Mesenchymal stem cell (in vitro differentiated cells and primary cell): ENCODE data around the gene CMSS1.

ENCODE experiments used
- DNase-seq: peaks from one replicate; pipeline ENCODE4 v3.0.0-alpha.2; 2013
- H2AFZ ChIP-seq: one replicate; pipeline ENCODE4 v1.6.1; 2013; ENCODE audit warnings: low read depth, mild to moderate bottlenecking, control low read depth, inconsistent platforms, low read length, moderate library complexity
- H2AK5ac ChIP-seq: 2 replicates; pipeline ENCODE4 v1.6.1; 2013; ENCODE audit warnings: low read length, moderate library complexity, mild to moderate bottlenecking, inconsistent platforms; ENCODE audit not compliant: severe bottlenecking
- H2BK120ac ChIP-seq: one replicate; pipeline ENCODE4 v1.6.1; 2013; ENCODE audit warnings: low read depth, mild to moderate bottlenecking, inconsistent platforms, low read length, moderate library complexity
- H2BK12ac ChIP-seq, 2 experiments: one replicate each; pipeline ENCODE4 v1.6.1; 2013; ENCODE audit warnings: inconsistent platforms in 2 of 2, low read length in 2 of 2, mild to moderate bottlenecking in 2 of 2, moderate library complexity in 2 of 2, control low read depth in 1 of 2
- H2BK15ac ChIP-seq: one replicate; pipeline ENCODE4 v1.6.1; 2013; ENCODE audit warnings: mild to moderate bottlenecking, low read depth, inconsistent platforms; ENCODE audit not compliant: poor library complexity, severe bottlenecking
- H2BK5ac ChIP-seq: 2 replicates; pipeline ENCODE4 v1.6.1; 2013; ENCODE audit warnings: low read depth, mild to moderate bottlenecking, low read length, control low read depth, inconsistent platforms; ENCODE audit not compliant: poor library complexity, severe bottlenecking
- H3K14ac ChIP-seq, 2 experiments: one replicate each; pipeline ENCODE4 v1.6.1; 2013; ENCODE audit warnings: inconsistent platforms in 2 of 2, low read length in 2 of 2, control low read depth in 1 of 2, mild to moderate bottlenecking in 1 of 2, moderate library complexity in 1 of 2
- H3K18ac ChIP-seq, 2 experiments: one replicate each; pipeline ENCODE4 v1.6.1; 2013; ENCODE audit warnings: inconsistent platforms in 2 of 2, low read length in 2 of 2, control low read depth in 1 of 2, low read depth in 1 of 2, mild to moderate bottlenecking in 1 of 2
- H3K23ac ChIP-seq, 2 experiments: one replicate each; pipeline ENCODE4 v1.6.1; 2013; ENCODE audit warnings: inconsistent platforms in 2 of 2, low read length in 2 of 2, mild to moderate bottlenecking in 2 of 2, moderate library complexity in 2 of 2, control low read depth in 1 of 2
- H3K27ac ChIP-seq: 2 replicates; pipeline ENCODE4 v1.5.1; 2013; ENCODE audit warnings: mild to moderate bottlenecking, moderate library complexity, low read length, control low read depth, inconsistent platforms; ENCODE audit not compliant: poor library complexity, severe bottlenecking
- H3K27me3 ChIP-seq, 2 experiments: 2 replicates each; pipeline versions ENCODE4 v1.6.1 to v1.7.0; 2013; ENCODE audit warnings: low read length in 2 of 2, mild to moderate bottlenecking in 2 of 2, moderate library complexity in 2 of 2, control low read depth in 1 of 2, inconsistent platforms in 1 of 2; ENCODE audit not compliant: control insufficient read depth in 1 of 2, insufficient read depth in 1 of 2
- H3K36me3 ChIP-seq, 2 experiments: 2 replicates each; pipeline versions ENCODE4 v1.6.1 to v1.7.0; 2013; ENCODE audit warnings: low read length in 2 of 2, control low read depth in 1 of 2, inconsistent platforms in 1 of 2, low read depth in 1 of 2, mild to moderate bottlenecking in 1 of 2; ENCODE audit not compliant: insufficient read depth in 2 of 2, control insufficient read depth in 1 of 2
- H3K4ac ChIP-seq, 2 experiments: one replicate each; pipeline ENCODE4 v1.6.1; 2013; ENCODE audit warnings: inconsistent platforms in 2 of 2, low read length in 2 of 2, mild to moderate bottlenecking in 2 of 2, moderate library complexity in 2 of 2, control low read depth in 1 of 2, low read depth in 1 of 2
- H3K4me1 ChIP-seq: 2 replicates; pipeline ENCODE4 v1.6.1; 2013; ENCODE audit warnings: low read depth, low read length, control low read depth; ENCODE audit not compliant: control insufficient read depth, insufficient read depth
- H3K4me2 ChIP-seq: 2 replicates; pipeline ENCODE4 v1.6.1; 2013; ENCODE audit warnings: low read length, mild to moderate bottlenecking, inconsistent platforms; ENCODE audit not compliant: poor library complexity, severe bottlenecking
- H3K4me3 ChIP-seq, 2 experiments: 2 replicates each; pipeline versions ENCODE4 v1.5.1 to v1.7.0; 2013; ENCODE audit warnings: low read length in 2 of 2, mild to moderate bottlenecking in 2 of 2, control low read depth in 1 of 2, low read depth in 1 of 2; ENCODE audit not compliant: insufficient read depth in 1 of 2
- H3K79me1 ChIP-seq: replicated peaks from 2 replicates; pipeline ENCODE4 v1.6.1; 2013; ENCODE audit warnings: mild to moderate bottlenecking, control low read depth, low read length, inconsistent platforms; ENCODE audit not compliant: poor library complexity, severe bottlenecking
- H3K9ac ChIP-seq: 2 replicates; pipeline ENCODE4 v1.7.0; 2013; ENCODE audit warnings: mild to moderate bottlenecking, low read length, moderate library complexity
- H3K9me3 ChIP-seq: 2 replicates; pipeline ENCODE4 v1.7.0; 2013; ENCODE audit warnings: mild to moderate bottlenecking, low read length; ENCODE audit not compliant: control insufficient read depth
- H4K8ac ChIP-seq: one replicate; pipeline ENCODE4 v1.6.1; 2013; ENCODE audit warnings: inconsistent platforms, mild to moderate bottlenecking, low read length, moderate library complexity
- H4K91ac ChIP-seq: one replicate; pipeline ENCODE4 v1.6.1; 2013; ENCODE audit warnings: mild to moderate bottlenecking, low read length, inconsistent platforms
- WGBS: methylation state at CpG from one replicate; pipeline ENCODE4 v1.1.7; 2013; ENCODE audit warnings: mixed read lengths; 5-methylcytosine and 5-hydroxymethylcytosine counted together

Gene CMSS1

GRCh38 chr3:99861216-99861615 is 43.6 kb downstream of the CMSS1 start:
- no peak overlapping the region for H3K23ac ChIP-seq
- 89% methylated on average over 1 of the region's 1 CpG for WGBS
- H2AK5ac ChIP-seq: peak overlapping the region; percentile 18
- H3K27me3 ChIP-seq: no peaks in the 10 kb centered on the region
- H2BK120ac ChIP-seq: peak overlapping the region; percentile 35
- no peak overlapping the region for H2BK15ac ChIP-seq
- H2BK12ac ChIP-seq: peak overlapping the region in 1 of 2 experiments; percentile 55
- no peak overlapping the region for H3K4me3 ChIP-seq
- H3K4me2 ChIP-seq: no peak overlapping the region
- peaks cover 8% of the 10 kb centered on the region for H3K4me1 ChIP-seq
- peak overlapping the region; percentile 25 for H4K91ac ChIP-seq
- DNase-seq: no peak
- H3K9me3 ChIP-seq: no peaks in the 10 kb centered on the region
- H2BK5ac ChIP-seq: no peak overlapping the region
- H2AFZ ChIP-seq: no peak overlapping the region
- peak overlapping the region in 1 of 2 experiments; percentile 55 for H3K18ac ChIP-seq
- H3K79me1 ChIP-seq: peaks cover 4% of the 10 kb centered on the region
- H3K36me3 ChIP-seq: peaks cover 13 to 77% of the 10 kb centered on the region in 2 experiments
- peak overlapping the region; percentile 22 for H3K27ac ChIP-seq
- no peak overlapping the region for H3K14ac ChIP-seq
- peak overlapping the region in 1 of 2 experiments; percentile 76 for H3K4ac ChIP-seq
- H4K8ac ChIP-seq: peak overlapping the region; percentile 0
- H3K9ac ChIP-seq: no peak overlapping the region

GRCh38 chr3:99862208-99862607 is 44.5 kb downstream of the CMSS1 start:
- Histone ChIP-seq H3K9me3 (no peaks in the 10 kb centered on the region), H3K9ac (peak overlapping the region; percentile 10), H3K14ac (no peak overlapping the region), H3K79me1 (peaks cover 4% of the 10 kb centered on the region), H2BK120ac (no peak overlapping the region), H2BK5ac (no peak overlapping the region), H4K91ac (no peak overlapping the region), H2AK5ac (no peak overlapping the region), H3K23ac (no peak overlapping the region), H3K4me3 (no peak overlapping the region), H3K27ac (peak overlapping the region; percentile 19), H2AFZ (no peak overlapping the region), H3K27me3 (no peaks in the 10 kb centered on the region), H2BK12ac (no peak overlapping the region), H3K18ac (no peak overlapping the region), H4K8ac (no peak overlapping the region), H2BK15ac (no peak overlapping the region), H3K36me3 (peaks cover 13 to 74% of the 10 kb centered on the region in 2 experiments), H3K4ac (no peak overlapping the region), H3K4me2 (no peak overlapping the region), H3K4me1 (peaks cover 8% of the 10 kb centered on the region)
- 15% methylated on average over 2 of the region's 2 CpGs for WGBS
- peak; percentile 72 for DNase-seq

- H3K9ac ChIP-seq: no peak overlapping the region
- H3K4ac ChIP-seq: no peak overlapping the region
- H3K4me3 ChIP-seq: no peak overlapping the region
- peaks cover 13 to 73% of the 10 kb centered on the region in 2 experiments for H3K36me3 ChIP-seq
- H3K4me2 ChIP-seq: no peak overlapping the region
- H3K14ac ChIP-seq: no peak overlapping the region
- peaks cover 4% of the 10 kb centered on the region for H3K79me1 ChIP-seq
- no peak overlapping the region for H3K27ac ChIP-seq
- H4K8ac ChIP-seq: no peak overlapping the region
- H4K91ac ChIP-seq: no peak overlapping the region
- H3K23ac ChIP-seq: no peak overlapping the region
- H3K9me3 ChIP-seq: no peaks in the 10 kb centered on the region
- H2BK12ac ChIP-seq: peak overlapping the region in 1 of 2 experiments; percentile 23
- no peak overlapping the region for H2AFZ ChIP-seq
- H3K18ac ChIP-seq: peak overlapping the region in 1 of 2 experiments; percentile 37
- no peak overlapping the region for H2BK120ac ChIP-seq
- H3K4me1 ChIP-seq: peaks cover 8% of the 10 kb centered on the region
- no peaks in the 10 kb centered on the region for H3K27me3 ChIP-seq
- H2AK5ac ChIP-seq: peak overlapping the region; percentile 42
- DNase-seq: no peak
- no peak overlapping the region for H2BK15ac ChIP-seq
- H2BK5ac ChIP-seq: no peak overlapping the region
- 100% methylated on average over 4 of the region's 6 CpGs for WGBS
Measured at GRCh38 chr3:99863002-99863401, 45.3 kb downstream of the CMSS1 start.

GRCh38 chr3:99863588-99863987 is 45.9 kb downstream of the CMSS1 start:
- Histone ChIP-seq H3K4me1 (peaks cover 10% of the 10 kb centered on the region), H3K9me3 (no peaks in the 10 kb centered on the region), H3K27ac (no peak overlapping the region), H3K18ac (no peak overlapping the region), H2BK120ac (no peak overlapping the region), H3K4me2 (no peak overlapping the region), H2BK12ac (no peak overlapping the region), H2BK15ac (no peak overlapping the region), H2AFZ (no peak overlapping the region), H3K36me3 (peaks cover 13 to 73% of the 10 kb centered on the region in 2 experiments), H3K14ac (no peak overlapping the region), H3K9ac (no peak overlapping the region), H3K4ac (no peak overlapping the region), H3K4me3 (no peak overlapping the region), H4K91ac (no peak overlapping the region), H3K79me1 (peaks cover 4% of the 10 kb centered on the region), H4K8ac (no peak overlapping the region), H3K23ac (no peak overlapping the region), H2AK5ac (no peak overlapping the region), H2BK5ac (no peak overlapping the region), H3K27me3 (no peaks in the 10 kb centered on the region)
- WGBS: no CpG with 5 or more reads among the region's 2 CpGs
- no peak for DNase-seq
